ENCODE results near the gene KCTD1.

- TF ChIP-seq POLR2A (IDR thresholded peaks at IDR 0.05; ENCODE audit: low read length) (no peak), GATA1 (IDR thresholded peaks at IDR 0.05; ENCODE audit: low read depth, low read length) (no peak)
These were observed 13.4 kb upstream of the KCTD1 start for GRCh38 chr18:26561769-26562168.

Measured in erythroblast (primary cell).